Fibroblast of pulmonary artery (primary cell): Measurements from ENCODE around the gene GJD3.

Experiments used
- DNase-seq: peaks from one replicate; pipeline ENCODE4 v3.0.0-alpha.2; 2010; ENCODE audit warnings: low read depth
- H3K4me3 ChIP-seq: replicated peaks from 2 replicates; pipeline ENCODE4 v1.5.1; 2011; ENCODE audit warnings: low read depth, mild to moderate bottlenecking, control low read depth, low read length, moderate library complexity
- TF ChIP-seq, protein P1 (sequence below): IDR thresholded peaks from 2 replicates; pipeline ENCODE4 v1.5.1; 2011; ENCODE audit warnings: mild to moderate bottlenecking, control low read depth, low read length, inconsistent platforms; ENCODE audit errors: missing control alignments

GJD3 gene

GRCh38 chr17:40354221-40355122, 10.1 kb downstream of the GJD3 start:
- no peak for DNase-seq
- TF ChIP-seq, protein P1, sequence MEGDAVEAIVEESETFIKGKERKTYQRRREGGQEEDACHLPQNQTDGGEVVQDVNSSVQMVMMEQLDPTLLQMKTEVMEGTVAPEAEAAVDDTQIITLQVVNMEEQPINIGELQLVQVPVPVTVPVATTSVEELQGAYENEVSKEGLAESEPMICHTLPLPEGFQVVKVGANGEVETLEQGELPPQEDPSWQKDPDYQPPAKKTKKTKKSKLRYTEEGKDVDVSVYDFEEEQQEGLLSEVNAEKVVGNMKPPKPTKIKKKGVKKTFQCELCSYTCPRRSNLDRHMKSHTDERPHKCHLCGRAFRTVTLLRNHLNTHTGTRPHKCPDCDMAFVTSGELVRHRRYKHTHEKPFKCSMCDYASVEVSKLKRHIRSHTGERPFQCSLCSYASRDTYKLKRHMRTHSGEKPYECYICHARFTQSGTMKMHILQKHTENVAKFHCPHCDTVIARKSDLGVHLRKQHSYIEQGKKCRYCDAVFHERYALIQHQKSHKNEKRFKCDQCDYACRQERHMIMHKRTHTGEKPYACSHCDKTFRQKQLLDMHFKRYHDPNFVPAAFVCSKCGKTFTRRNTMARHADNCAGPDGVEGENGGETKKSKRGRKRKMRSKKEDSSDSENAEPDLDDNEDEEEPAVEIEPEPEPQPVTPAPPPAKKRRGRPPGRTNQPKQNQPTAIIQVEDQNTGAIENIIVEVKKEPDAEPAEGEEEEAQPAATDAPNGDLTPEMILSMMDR = no peak
- no peak overlapping the region for H3K4me3 ChIP-seq

DNA sequence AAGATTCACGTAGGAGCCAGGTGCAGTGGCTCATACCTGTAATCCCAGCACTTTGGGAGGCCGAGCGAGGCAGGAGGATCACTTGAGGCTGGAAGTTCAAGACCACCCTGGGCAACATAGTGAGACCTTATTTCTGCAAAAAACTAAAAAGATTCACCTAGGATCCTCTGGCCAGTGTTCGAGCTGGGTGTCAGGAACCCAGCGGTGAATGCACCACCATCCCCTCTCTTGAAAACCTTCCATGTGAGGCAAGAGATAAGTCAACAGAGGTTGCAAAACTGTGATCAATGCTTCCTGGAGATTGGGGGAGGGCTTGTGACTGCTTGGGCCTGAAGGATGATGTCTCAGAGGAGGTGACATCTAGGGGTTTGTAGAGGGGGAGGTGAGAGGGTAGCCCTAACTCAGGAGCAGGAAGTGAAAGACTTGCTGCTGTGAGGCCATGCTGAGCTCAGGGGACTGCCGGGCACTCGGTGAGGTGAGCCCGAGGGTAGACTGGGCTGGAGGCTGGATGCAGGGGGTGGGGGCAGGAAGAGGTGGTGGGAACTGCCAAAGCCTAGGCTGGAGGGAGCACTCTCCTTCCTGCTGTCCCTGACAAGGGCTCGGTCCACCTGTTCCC, 11.7 kb downstream of the GJD3 start:
- TF ChIP-seq, protein P1 = no peak
- no peak for DNase-seq
- H3K4me3 ChIP-seq = no peak overlapping the region

DNA sequence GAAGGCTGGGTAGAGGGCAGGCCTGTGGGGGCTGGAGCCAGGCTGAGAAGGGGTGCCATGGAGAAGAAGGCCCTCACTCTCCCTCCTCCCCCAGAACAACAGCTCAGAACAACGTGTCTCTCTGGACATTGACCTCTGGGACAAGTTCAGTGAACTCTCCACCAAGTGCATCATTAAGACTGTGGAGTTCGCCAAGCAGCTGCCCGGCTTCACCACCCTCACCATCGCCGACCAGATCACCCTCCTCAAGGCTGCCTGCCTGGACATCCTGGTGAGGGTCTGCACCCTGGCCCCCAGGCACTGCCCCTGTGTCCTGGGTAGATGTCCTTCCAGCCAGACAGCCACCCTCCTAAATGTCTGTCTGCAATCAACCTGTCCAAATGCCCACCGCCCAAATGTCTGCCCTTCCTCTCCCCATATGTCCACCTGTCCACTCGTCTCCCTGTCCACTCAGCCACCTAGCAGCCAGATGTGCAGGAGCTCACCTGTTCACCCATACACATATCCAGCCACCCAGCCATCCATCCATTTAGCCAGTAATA, 12.2 kb downstream of the GJD3 start:
- H3K4me3 ChIP-seq = no peak overlapping the region
- TF ChIP-seq, protein P1 = no peak
- no peak for DNase-seq

- TF ChIP-seq, protein P1 = no peak
- no peak overlapping the region for H3K4me3 ChIP-seq
- DNase-seq = no peak
Measured at GRCh38 chr17:40351359-40352236, 12.9 kb downstream of the GJD3 start.

GRCh38 chr17:40350689-40351358, 13.7 kb downstream of the GJD3 start:
- DNase-seq = no peak
- H3K4me3 ChIP-seq = no peak overlapping the region
- TF ChIP-seq, protein P1 = no peak

DNA sequence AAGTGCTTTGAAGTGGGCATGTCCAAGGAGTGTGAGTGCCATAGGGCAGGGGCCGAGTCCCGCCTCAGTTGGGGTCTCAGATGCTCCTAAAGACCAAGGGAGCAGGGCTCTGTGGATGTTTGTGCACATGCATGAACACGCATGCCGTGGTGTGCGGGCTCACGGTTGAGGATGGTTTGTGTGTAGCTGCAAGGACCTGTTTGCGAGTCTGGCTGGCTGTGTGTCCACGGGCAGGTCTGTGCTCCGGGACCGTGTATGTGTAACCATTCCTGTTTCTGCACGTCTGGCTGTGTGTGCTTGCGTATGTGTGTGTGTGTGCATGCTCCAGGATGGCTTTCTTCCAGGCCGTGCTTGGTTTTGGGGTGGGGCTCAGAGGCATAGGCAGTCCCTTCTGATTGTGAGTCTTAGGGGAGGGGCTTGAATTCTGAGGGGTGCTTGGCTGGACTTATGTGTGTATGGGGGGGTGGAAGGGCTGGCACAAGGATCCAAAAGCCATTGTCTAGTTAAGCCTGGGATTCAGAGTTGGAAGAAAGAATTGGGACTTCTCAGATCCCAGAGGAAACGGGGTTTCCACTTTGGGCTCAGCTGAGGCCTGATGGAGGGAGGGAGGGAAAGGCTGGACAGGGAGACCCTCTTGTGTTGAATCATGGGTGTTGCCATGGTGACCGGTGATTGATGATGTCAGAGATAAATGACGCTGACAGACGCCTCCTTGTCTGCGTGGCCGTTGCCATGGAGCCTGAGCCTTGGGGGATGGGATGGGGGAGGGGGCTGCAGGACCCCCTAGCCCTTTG, 14.4 kb downstream of the GJD3 start:
- TF ChIP-seq, protein P1 = no peak
- H3K4me3 ChIP-seq = no peak overlapping the region
- DNase-seq = peak; percentile 69
